NCI-H128 (cell line): ENCODE results near the gene KCNAB2.

ENCODE experiments used
- DNase-seq: peaks from one replicate; lab custom pipeline; 2025; ENCODE audit not compliant: unreplicated experiment; lab: John Stamatoyannopoulos, UW

KCNAB2 gene

GRCh38 chr1:6077506-6077905 is 31.8 kb downstream of the KCNAB2 start:
- no peak for DNase-seq

- no peak for DNase-seq
Measured at GRCh38 chr1:6077919-6078318, 32.2 kb downstream of the KCNAB2 start.

GRCh38 chr1:6080469-6080868 is 34.8 kb downstream of the KCNAB2 start:
- no peak for DNase-seq

- no peak for DNase-seq
Measured at GRCh38 chr1:6081901-6082300, 36.2 kb downstream of the KCNAB2 start.

GRCh38 chr1:6082430-6082971 is 36.8 kb downstream of the KCNAB2 start:
- DNase-seq: no peak

GRCh38 chr1:6083385-6083784 is 37.7 kb downstream of the KCNAB2 start:
- no peak for DNase-seq

GRCh38 chr1:6083801-6084446 is 38.2 kb downstream of the KCNAB2 start:
- DNase-seq: no peak

- DNase-seq: no peak
Measured at GRCh38 chr1:6084781-6085495, 39.2 kb downstream of the KCNAB2 start.

GRCh38 chr1:6085666-6086065 is 40.0 kb downstream of the KCNAB2 start:
- DNase-seq: no peak

- DNase-seq: no peak
Measured at GRCh38 chr1:6086358-6086757, 40.7 kb downstream of the KCNAB2 start.

GRCh38 chr1:6086762-6087376 is 41.2 kb downstream of the KCNAB2 start:
- no peak for DNase-seq

- no peak for DNase-seq
Measured at GRCh38 chr1:6087377-6087772, 41.7 kb downstream of the KCNAB2 start.

- DNase-seq: no peak
Measured at GRCh38 chr1:6087958-6088357, 42.3 kb downstream of the KCNAB2 start.

- no peak for DNase-seq
Measured at GRCh38 chr1:6088956-6089355, 43.3 kb downstream of the KCNAB2 start.

GRCh38 chr1:6090288-6090687 is 44.6 kb downstream of the KCNAB2 start:
- no peak for DNase-seq

GRCh38 chr1:6090996-6091822 is 45.5 kb downstream of the KCNAB2 start:
- DNase-seq: no peak

GRCh38 chr1:6091823-6092109 is 46.1 kb downstream of the KCNAB2 start:
- DNase-seq: no peak

- DNase-seq: no peak
Measured at GRCh38 chr1:6092211-6092610, 46.5 kb downstream of the KCNAB2 start.

- no peak for DNase-seq
Measured at GRCh38 chr1:6093071-6093470, 47.4 kb downstream of the KCNAB2 start.

GRCh38 chr1:6093611-6094010 is 47.9 kb downstream of the KCNAB2 start:
- no peak for DNase-seq

GRCh38 chr1:6094246-6094645 is 48.6 kb downstream of the KCNAB2 start:
- DNase-seq: no peak
